BE2C (cell line): Measurements from ENCODE around the gene TMEM271.
"Not testable (repeated sequence)": the region's sequence is repeated elsewhere in the genome, so short reads cannot be mapped to it uniquely, and the experiment has no call there.

Experiments used
- DNase-seq: peaks from one replicate; pipeline ENCODE4 v3.0.0-alpha.2; 2020
- H3K27me3 ChIP-seq: fragments of 250-450 bp; sonication (Bioruptor Pico); 2 replicates; pipeline ENCODE4 v1.5.1; 2020; ENCODE audit warnings: mild to moderate bottlenecking
- H3K36me3 ChIP-seq: fragments of 250-450 bp; sonication (Bioruptor Pico); 2 replicates; pipeline ENCODE4 v1.5.1; 2020; ENCODE audit warnings: mild to moderate bottlenecking
- H3K4me1 ChIP-seq: fragments of 250-450 bp; sonication (Bioruptor Pico); 2 replicates; pipeline ENCODE4 v1.5.1; 2020
- H3K4me3 ChIP-seq: 2 replicates; pipeline ENCODE4 v1.5.1; 2011; ENCODE audit warnings: low read depth, low read length
- H3K9me3 ChIP-seq: fragments of 250-450 bp; sonication (Bioruptor Pico); 2 replicates; pipeline ENCODE4 v1.5.1; 2020
- TF ChIP-seq, protein P1 (sequence below): IDR thresholded peaks from 2 replicates; pipeline ENCODE4 v1.5.1; 2012; ENCODE audit warnings: mild to moderate bottlenecking, low read depth, low read length

Gene TMEM271

DNA sequence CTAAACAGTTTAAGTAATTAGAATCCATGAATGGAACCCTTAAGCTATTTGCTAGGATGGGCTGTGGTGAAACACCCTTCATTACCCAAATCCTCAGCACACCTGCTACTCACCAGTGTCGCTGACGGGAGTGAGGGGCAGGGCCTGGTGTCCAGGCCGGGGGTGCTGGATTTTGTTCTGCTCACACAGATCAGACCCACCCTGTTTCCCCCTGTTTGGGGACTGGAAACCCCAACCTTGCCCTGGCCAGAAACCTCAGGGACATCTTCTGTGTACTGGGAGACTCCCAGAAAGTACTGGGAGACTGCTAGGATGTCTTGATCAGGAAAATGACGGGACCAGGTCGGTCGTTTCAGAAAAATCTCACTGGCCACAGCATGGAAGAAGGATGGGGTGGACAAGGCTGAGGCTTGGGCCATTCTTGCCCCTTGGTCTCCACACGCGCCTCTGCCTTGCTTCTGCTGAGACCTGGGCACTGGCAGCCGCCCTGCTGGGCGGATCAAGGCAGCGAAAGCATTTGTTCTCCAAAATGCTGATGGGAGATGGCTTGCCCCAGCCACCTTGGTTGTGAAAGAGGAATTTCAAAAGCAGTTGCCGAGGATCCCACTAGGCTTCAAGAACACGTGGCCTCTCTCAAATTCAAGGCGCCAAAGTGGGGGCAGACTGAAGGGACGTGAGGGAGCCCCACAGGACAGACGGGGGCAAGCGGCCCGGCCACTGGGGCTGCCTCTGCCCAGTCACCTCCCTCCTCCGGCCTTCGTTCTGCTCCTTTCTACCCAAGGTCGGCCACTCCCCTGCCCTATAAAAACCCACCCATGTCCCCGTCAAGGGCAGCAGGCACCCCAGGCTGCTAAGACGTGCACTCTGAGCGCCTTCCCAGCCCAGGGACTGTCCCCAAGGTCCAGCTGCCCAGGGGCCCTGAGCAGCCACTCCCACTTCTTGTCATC, 25.8 kb upstream of the TMEM271 start:
- DNase-seq, result no peak
- Histone ChIP-seq H3K4me1 (no peaks in the 10 kb centered on the region), H3K36me3 (no peaks in the 10 kb centered on the region), H3K9me3 (peaks cover 4% of the 10 kb centered on the region; the same call in 1 of the 2 replicates), H3K4me3 (no peak overlapping the region), H3K27me3 (no peaks in the 10 kb centered on the region)
- TF ChIP-seq, protein P1, sequence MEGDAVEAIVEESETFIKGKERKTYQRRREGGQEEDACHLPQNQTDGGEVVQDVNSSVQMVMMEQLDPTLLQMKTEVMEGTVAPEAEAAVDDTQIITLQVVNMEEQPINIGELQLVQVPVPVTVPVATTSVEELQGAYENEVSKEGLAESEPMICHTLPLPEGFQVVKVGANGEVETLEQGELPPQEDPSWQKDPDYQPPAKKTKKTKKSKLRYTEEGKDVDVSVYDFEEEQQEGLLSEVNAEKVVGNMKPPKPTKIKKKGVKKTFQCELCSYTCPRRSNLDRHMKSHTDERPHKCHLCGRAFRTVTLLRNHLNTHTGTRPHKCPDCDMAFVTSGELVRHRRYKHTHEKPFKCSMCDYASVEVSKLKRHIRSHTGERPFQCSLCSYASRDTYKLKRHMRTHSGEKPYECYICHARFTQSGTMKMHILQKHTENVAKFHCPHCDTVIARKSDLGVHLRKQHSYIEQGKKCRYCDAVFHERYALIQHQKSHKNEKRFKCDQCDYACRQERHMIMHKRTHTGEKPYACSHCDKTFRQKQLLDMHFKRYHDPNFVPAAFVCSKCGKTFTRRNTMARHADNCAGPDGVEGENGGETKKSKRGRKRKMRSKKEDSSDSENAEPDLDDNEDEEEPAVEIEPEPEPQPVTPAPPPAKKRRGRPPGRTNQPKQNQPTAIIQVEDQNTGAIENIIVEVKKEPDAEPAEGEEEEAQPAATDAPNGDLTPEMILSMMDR, result no peak

DNA sequence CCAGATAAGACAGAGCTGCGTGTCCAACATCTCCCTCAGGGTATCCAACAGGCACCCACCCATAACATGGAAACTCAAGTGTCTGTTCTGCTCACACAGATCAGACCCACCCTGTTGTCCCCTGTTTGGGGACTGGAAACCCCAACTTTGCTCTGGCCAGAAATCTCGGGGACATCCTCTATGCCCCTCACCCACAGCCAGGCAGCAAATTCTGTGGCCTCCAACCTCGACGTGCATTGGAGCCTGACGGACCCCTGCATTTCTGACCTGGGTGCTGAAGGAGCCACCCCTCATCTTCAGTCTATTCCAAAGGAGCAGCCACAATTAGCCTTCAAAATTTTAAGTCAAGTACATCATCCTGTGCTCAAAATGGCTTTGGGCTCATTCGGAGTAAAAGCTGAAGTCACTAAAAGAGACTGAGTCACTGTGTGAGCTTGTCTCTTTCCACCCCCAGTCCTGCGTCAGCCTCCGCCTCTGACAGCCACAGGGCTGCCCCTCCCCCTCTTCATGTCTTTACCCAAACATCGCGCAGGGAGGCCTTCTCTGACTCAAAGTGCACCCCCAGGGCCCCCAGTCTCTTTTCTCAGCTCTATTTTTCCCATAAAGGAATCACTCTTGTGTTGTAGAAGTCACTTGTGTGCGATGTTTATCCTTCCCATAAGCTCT, 24.9 kb upstream of the TMEM271 start:
- Histone ChIP-seq H3K4me3 (no peak overlapping the region), H3K9me3 (peaks cover 4% of the 10 kb centered on the region; the same call in 1 of the 2 replicates), H3K27me3 (no peaks in the 10 kb centered on the region), H3K4me1 (no peaks in the 10 kb centered on the region), H3K36me3 (no peaks in the 10 kb centered on the region)
- TF ChIP-seq, protein P1, result no peak
- DNase-seq, result no peak

DNA sequence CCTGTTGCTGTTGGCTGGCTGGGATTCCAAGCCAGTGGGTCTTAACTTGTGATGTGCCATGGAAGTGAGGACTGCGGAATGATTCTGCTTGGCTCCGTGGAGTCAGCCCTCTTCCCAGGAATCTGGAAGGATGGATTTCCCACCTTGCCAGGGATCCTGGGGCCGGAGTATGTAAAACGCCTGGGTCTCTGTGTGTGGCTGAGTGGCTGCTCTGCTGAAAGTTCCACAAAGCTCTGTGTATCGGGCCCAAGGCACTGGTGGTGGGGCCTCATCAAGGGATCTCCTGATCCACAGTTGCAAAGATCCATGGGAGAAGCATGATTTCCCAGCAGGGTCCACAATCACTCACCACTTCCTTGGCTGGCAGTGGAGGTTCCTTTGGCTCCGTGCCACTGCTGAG, 24.1 kb upstream of the TMEM271 start:
- peaks cover 4% of the 10 kb centered on the region; the same call in 1 of the 2 replicates for H3K9me3 ChIP-seq
- H3K36me3 ChIP-seq, result no peaks in the 10 kb centered on the region
- no peaks in the 10 kb centered on the region for H3K4me1 ChIP-seq
- TF ChIP-seq, protein P1, result no peak
- no peak for DNase-seq
- no peaks in the 10 kb centered on the region for H3K27me3 ChIP-seq
- H3K4me3 ChIP-seq, result no peak overlapping the region

DNA sequence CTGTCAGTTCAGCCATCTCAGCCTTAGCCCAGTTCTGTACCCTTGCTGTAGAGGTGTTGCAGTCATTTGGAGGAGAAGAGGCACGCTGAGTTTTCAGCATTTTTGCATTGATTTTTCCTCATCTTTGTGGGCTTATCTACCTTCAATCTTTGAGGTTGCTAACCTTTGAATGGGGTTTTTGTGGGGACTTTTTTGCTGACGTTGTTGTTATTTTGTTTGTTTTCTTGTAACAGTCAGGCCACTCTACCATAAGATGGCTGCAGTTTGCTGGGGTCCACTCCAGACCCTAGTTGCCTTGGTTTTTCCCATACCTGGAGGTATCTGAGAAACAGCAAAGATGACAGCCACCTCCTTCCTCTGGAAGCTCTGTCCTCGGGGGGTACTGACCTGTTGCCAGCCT, 22.8 kb upstream of the TMEM271 start:
- no peak for DNase-seq
- H3K9me3 ChIP-seq, result peaks cover 4% of the 10 kb centered on the region; the same call in 1 of the 2 replicates
- H3K4me1 ChIP-seq, result no peaks in the 10 kb centered on the region
- no peak overlapping the region for H3K4me3 ChIP-seq
- TF ChIP-seq, protein P1, result no peak
- H3K36me3 ChIP-seq, result no peaks in the 10 kb centered on the region
- H3K27me3 ChIP-seq, result no peaks in the 10 kb centered on the region

DNA sequence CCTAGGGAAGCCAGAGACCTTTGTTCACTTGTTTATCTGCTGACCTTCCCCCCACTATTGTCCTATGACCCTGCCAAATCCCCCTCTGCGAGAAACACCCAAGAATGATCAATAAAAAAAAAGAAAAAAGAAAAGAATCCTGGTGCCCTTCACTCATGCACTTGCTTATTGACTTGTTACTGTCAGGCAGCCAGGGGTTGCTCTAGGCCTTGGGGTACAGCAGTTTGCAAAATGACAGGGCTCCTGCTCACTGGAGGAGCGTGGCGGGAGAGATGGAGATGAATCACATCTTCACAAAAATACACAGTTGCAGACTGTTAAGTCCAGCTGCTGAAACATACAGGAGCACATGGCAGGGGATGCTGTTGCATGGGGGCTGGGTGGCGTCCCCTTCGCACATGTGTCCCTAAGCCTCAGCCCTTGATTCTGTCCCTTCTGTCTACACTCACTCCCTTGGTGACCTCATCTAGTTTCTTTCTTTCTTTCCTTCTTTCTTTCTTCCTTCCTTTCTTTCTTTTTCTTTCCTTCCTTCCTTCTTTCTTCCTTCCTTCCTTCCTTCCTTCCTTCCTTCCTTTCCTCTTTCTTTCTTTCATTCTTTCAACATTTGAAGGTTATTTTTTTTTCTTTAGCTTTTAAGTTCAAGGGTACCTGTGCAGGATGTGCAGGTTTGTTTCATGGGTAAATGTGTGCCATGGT, 16.9 kb upstream of the TMEM271 start:
- Histone ChIP-seq H3K27me3 (no peaks in the 10 kb centered on the region), H3K4me1 (no peaks in the 10 kb centered on the region), H3K9me3 (no peaks in the 10 kb centered on the region), H3K36me3 (no peaks in the 10 kb centered on the region), H3K4me3 (no peak overlapping the region)
- DNase-seq, result no peak
- TF ChIP-seq, protein P1, result no peak

DNA sequence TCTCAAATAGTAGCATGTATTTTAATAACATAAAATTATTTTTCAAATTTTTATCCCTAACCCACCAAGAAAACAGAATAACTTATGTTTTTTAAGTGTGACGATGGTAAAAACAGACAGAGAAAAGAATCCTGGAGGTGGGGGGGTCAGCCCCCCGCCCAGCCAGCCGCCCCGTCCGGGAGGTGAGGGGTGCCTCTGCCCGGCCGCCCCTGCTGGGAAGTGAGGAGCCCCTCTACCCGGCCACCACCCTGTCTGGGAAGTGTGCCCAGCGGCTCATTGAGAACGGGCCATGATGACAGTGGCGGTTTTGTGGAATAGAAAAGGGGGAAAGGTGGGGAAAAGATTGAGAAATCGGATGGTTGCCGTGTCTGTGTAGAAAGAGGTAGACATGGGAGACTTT, 16.1 kb upstream of the TMEM271 start:
- not testable (repeated sequence) for H3K36me3 ChIP-seq, DNase-seq, H3K4me1 ChIP-seq, H3K4me3 ChIP-seq, H3K27me3 ChIP-seq, H3K9me3 ChIP-seq
